OCI-M2 (cell line): ENCODE data around the gene RTN4R.

Source experiments
- DNase-seq: peaks from one replicate; lab custom pipeline; 2025; ENCODE audit not compliant: unreplicated experiment; lab: John Stamatoyannopoulos, UW

RTN4R gene

DNA sequence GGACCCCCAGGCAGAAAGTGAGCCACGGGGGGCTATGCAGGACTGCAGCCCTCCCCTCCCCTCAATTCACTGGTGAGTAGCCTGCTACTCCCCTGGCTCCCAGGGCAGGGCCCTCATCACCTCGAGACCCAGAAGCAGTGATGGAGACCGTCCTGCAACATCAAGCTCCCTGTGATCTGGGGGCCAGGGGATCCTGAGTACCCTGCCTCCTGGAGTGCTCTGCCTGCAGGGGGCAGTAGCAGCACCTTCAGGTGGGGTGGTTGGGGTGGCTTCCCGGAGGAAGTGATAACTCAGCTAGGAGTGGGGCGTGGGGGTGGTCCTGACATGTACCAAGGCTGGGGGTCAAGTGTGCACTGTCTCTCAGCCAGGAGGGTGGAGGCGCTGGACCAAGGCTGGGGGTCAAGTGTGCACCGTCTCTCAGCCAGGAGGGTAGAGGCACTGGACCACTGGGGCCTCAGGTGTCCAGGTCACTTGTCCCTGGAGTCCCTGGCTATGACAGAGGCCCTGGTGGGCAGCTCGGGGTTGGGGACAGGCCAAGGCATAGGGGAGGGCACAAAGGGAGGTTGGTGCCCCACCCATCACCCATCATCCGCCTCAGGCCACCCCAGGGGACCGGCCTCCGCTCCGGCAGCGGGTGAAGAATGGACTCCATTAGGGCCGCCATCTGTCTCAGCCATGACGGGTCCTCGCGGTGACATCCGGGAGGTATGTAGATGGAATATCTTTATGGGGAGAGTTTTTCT is 9.4 kb downstream of the RTN4R start:
- no peak for DNase-seq

DNA sequence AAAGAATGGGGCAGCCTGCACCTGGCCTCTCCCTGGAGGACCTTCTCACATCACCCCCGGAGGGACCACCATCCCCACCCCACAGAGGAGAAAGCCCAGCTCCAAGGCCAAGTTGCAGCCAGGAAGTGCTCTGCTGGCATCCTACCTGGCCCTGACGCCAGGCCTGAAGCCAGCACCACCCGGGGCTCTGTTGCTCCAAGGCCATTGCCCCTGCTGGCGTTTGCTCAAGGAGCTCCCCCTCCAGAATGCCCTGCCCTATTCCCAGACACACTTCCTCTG is 10.2 kb downstream of the RTN4R start:
- DNase-seq: no peak

DNA sequence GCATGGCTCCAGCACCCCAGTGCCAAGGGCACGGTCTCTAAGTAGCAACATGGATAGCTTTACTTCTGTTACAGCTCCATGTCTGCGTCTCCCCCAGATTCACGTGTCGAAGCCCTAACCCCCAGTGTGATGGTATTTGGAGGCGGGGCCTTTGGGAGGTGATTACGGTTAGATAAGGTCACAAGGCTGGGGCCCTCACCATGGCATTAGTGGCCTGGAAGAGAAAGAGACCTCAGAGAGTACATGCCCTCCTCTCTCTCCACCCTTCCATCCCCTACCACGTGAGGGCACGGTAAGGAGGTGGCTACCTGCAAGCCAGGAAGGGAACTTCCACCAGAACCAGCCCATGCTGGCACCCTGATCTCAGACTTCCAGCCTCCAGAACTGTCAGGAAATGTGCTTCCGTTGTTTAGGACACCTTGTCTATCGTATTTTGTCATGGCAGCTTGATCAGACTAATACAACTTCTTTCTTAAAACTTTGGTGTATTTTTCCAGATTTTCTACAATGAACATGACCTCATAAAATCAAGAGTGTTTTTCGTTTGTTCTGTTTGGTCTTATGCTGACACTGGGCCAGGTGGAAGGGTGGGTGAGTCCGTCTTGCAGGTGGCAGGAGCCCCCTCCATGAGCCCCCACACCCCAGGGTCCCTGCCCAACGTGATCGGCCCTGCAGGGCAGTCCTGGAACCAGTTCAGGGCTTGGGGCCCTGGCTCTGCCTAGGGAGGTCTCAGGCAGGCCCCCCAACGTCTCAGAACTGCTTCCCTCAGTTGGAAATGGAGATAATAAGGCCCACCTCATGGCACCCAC is 10.7 kb downstream of the RTN4R start:
- DNase-seq: no peak

GRCh38 chr22:20256551-20257211 is 11.4 kb downstream of the RTN4R start:
- no peak for DNase-seq

GRCh38 chr22:20256027-20256426 is 12.1 kb downstream of the RTN4R start:
- no peak for DNase-seq

DNA sequence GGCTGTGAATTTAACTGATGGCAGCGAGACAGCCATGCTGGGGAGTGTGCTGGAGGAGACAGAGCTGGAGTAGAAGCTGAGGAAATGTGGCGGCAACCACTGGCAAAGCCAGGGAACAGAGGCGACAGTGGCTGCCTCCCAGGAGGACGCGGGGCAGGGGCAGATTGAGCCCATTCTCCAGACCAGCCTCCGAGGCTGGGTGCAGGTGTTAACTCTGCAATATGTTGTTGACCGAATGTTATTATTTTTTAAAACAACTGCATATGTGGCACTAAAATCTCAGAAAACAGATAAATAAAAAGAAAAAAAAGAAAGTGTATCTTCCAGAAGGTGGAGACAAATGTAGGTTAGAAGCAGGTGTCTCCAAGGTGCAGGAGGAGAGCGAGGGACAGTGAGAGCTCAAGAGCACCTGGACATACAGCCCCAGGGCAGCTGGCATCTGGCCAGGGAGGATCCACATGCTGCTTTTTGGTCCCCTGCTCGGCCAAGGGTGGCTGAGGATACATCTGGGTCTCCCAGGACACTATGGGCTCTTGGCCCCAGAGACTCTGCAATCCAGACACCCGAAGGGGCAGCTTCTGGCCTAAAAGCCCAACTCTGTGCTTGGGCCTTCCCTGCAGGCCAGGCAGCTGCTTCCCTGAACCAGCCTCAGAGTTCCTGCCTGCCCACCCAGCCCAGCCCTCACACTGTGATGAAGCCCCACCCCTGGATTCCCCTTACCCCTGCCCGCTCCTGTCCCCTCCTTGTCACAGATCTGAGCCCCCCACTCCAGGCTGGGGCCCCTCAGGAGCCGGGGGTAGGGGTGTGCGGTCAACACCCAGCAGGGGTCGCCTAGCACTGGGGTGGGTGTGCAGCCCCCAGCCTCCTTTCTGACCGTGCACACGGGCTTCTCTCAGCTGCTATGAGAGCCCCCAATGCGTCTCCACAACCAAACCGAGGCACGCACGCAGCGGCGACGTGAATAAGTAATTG is 12.9 kb downstream of the RTN4R start:
- no peak for DNase-seq

DNA sequence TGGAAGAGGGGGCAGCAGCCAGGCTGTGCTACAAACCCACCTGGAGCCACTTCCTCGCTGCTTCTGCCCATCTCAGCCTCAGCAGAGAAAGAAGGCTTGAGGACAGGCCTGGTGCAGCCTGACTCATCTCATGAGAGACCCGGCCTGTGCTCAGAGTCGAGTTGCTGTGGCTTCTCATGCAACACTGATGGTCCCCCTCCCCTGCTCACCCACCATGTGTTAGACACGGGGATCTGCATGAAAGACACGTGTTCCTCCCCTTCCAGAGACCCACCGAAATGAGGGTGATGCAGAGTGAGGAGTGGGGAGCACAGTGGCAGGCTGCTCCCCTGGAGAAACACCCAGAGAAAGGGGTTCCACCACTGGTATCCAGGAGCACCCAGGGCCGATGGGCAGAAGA is 15.0 kb downstream of the RTN4R start:
- no peak for DNase-seq

GRCh38 chr22:20251981-20252380 is 16.1 kb downstream of the RTN4R start:
- no peak for DNase-seq

DNA sequence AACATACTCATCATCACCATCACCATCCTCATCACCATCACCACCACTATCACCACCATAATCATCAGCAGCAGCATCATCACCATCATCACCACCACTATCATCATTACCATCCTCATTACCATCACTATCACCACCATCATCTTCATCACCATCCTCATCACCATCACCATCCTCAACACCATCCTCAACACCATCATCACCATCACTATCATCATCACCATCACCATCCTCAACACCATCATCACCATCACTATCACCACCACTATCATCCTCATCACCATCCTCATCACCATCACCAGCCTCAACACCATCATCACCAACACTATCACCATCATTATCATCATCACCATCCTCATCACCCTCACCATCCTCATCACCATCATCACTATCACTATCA is 16.6 kb downstream of the RTN4R start:
- no peak for DNase-seq

- no peak for DNase-seq
Measured at GRCh38 chr22:20249797-20250354, 18.2 kb downstream of the RTN4R start.

GRCh38 chr22:20248461-20248978 is 19.6 kb downstream of the RTN4R start:
- no peak for DNase-seq

DNA sequence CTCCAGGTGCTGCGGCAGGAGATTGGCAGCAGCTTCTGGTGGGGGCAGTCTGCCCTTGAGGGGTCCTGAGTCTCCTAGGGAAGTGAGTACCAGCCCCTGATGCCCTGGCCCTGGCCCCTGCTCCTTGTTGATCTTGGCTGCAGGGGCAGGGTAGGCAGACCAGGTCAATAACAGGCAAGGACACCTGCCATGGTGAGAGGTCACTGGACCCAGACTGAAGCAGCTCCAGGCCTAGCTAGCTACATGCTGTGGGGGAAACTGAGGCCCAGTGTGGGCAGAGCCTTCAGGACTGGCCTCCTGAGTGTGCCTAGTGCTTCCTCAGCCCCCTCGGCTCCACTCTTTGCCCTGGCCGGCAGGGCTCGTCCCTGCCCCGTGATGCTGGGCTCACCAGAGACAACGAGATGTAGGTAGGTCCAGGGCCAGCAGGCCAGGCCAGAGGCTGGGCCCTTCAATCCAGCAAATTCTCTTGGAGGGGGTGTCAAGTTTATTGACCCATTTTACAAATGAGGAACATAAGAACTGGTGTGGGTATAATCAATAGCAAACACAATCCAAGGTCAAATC is 20.4 kb downstream of the RTN4R start:
- no peak for DNase-seq

GRCh38 chr22:20247010-20247505 is 21.1 kb downstream of the RTN4R start:
- no peak for DNase-seq

GRCh38 chr22:20246368-20247009 is 21.6 kb downstream of the RTN4R start:
- no peak for DNase-seq

DNA sequence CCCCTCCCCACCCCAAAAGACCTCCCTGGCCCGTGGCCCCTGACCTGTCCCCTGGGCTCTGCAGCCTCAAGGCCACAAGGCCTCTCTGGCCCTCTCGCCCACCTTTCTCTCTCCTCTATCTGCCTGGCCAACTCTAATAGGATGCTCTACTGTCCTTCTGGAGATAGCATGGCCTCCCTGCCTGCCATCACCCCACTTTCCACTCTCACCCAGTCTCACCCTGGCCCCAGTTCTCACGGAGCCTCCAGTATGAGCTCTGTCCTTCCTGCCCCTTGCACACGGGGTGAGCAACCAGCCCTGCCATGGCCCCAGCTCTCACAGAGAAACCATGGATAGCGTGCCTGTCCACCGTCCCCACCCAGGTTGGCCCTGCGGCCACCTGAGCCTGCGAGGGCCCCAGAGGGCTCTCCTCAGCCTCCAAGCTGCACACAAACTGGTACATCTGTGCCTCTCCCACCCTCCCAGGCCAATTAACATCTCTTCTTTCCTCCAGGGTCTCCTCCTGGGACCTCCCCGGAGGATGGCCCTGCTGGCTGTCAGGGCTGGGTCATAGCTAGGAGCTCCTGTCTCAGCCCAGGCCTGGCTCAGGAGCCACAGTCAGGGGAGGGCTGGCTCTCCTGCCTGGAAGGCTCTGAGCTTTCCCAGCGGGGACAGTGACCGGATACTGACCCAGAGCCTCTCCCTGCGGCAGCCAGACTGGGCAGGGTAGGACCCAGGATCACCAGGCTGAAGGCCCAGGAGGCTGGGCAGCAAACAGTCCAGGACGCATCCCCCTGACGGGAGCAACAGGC is 22.3 kb downstream of the RTN4R start:
- no peak for DNase-seq

DNA sequence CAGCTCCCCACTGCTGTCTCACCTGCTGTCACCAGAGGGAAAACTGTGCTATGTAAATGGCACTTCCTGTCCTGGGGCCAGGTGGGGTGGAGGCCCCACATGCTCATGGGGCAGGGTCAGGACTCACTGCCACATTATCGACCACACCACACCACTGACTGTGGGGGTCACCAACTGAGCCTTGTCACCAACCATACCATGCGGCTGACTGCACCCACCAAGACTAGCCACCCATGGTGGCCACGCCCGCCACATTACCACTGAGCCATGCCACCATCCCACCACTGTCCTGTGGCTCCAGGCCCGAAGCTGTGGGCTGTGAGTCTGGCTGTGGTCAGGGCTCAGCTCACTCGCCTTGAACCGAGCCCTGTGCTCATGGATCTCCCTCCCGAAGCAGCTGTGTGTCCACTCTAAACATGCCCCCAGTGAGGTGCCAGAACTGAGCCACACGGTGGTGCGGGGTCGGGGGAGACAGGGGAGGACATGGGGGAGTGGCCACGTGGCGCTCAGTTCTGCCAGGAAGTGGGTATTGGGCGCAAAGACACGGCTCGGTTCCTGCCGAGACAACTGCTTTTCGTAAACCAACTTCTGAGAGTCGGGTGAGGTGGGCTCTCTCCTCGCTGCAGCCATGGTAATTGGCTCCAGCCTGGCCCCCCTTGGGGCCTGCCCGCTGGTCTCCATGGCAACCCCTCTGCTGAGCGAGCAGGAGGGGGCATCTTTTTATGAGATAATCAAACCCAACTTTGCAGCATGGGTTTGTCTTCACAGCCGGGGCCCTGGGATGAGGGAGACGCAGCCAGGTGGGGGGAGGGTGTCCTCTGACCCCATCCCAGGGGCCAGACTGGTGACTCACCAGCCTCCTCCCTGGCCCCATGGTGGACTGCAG is 23.2 kb downstream of the RTN4R start:
- DNase-seq: no peak

DNA sequence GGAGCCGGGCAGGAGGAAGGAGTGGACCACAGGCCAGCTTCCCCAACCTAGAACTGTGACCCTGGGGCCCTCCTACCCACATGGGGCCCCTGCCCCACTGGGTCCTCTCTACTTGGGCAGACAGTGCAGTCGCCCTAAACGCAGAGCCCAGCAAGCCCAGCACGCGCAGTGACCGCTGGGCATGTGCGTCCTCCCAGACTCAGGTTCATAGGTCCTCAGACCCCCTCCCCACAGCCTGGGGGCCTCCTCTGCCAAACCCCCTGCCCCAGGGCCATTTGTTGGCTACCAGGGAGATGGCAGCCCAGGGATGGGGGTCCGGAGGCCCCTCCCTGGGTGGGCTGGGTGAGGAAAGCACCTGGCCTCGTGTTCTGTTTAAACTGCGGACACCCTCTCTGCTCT is 23.9 kb downstream of the RTN4R start:
- DNase-seq: no peak
